Measurements from ENCODE around the gene XBP1. TPM values are rescaled to one million over a fixed set of nuclear protein-coding genes. Genes with fewer than 3 reads are reported as not detected.
"Not testable (repeated sequence)": the region's sequence is repeated elsewhere in the genome, so short reads cannot be mapped to it uniquely, and the experiment has no call there.

Gene XBP1
- total RNA-seq, 2 donors from 2014 or later = 205 to 209 TPM

GRCh38 chr22:28772633-28773460 is 27.5 kb downstream of the XBP1 start, which contains the start of gene CCDC117:
CCDC117 (plus strand) TSS chr22:28772695; CDS start chr22:28772850, 155 bp downstream.
- peak within 1 kb of the TSS; percentile 99 for H3K27ac Mint-ChIP-seq
- no peaks in the 10 kb centered on the region for H3K27me3 Mint-ChIP-seq (ENCODE audit: low read depth)
- peak within 1 kb of the TSS; percentile 92 to 99 for H3K4me3 Mint-ChIP-seq
- peak; percentile 87 to 89 for ATAC-seq (replicated peaks in 1 of 2)
- H3K9me3 Mint-ChIP-seq = no peaks in the 10 kb centered on the region
- DNase-seq = peak; percentile 93 to 95
- H3K4me1 Mint-ChIP-seq (ENCODE audit: low read depth) = peaks cover 32% of the 10 kb centered on the region
- H3K36me3 Mint-ChIP-seq (ENCODE audit: insufficient read depth in 2 of 2) = peaks cover 12 to 13% of the 10 kb centered on the region in 2 donors

- no peak overlapping the region for H3K4me3 Mint-ChIP-seq
- H3K36me3 Mint-ChIP-seq (ENCODE audit: insufficient read depth in 2 of 2) = peaks cover 10 to 12% of the 10 kb centered on the region in 2 donors
- no peaks in the 10 kb centered on the region for H3K27me3 Mint-ChIP-seq (ENCODE audit: low read depth)
- peaks cover 28% of the 10 kb centered on the region for H3K4me1 Mint-ChIP-seq (ENCODE audit: low read depth)
- DNase-seq (no peak), ATAC-seq (replicated peaks in 1 of 2) (no peak)
- no peak overlapping the region for H3K27ac Mint-ChIP-seq
- H3K9me3 Mint-ChIP-seq = no peaks in the 10 kb centered on the region
Observed at GRCh38 chr22:28771195-28771791, 29.1 kb downstream of the XBP1 start.

DNA sequence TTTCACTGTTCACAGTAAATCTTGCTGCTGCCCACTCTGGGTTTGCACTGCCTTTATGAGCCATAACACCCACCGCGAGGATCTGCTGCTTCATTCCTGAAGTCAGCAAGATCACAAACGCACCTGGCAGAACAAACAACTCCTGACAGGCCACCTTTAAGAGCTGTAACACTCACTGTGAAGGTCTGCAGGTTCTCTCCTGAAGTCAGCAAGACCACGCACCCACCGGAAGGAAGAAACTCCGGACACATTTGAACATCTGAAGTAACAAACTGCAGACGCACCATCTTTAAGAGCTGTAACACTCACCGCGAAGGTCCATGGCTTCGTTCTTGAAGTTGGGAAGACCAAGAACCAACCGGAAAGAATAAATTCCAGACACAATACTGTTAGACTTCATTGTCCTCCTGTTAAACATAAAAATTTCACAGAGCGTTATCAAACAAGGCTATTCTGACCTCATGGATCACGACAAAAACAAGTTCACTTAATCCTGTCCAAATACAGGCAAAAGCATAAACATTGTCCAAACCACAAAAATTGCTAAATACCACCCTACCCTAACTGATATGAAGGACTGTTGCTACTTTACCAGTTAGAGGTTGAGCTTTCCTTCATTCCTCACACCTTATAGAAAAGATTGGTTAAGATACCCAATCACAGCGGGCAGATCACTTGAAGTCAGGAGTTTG is 30.8 kb downstream of the XBP1 start:
- Mint-ChIP-seq H3K27me3 (ENCODE audit: low read depth) (no peaks in the 10 kb centered on the region), H3K4me3 (no peak overlapping the region), H3K9me3 (no peaks in the 10 kb centered on the region), H3K27ac (no peak overlapping the region), H3K4me1 (ENCODE audit: low read depth) (peaks cover 12% of the 10 kb centered on the region), H3K36me3 (ENCODE audit: insufficient read depth in 2 of 2) (peaks cover 7% of the 10 kb centered on the region in 2 donors)
- ATAC-seq (replicated peaks in 1 of 2) (no peak), DNase-seq (no peak)

DNA sequence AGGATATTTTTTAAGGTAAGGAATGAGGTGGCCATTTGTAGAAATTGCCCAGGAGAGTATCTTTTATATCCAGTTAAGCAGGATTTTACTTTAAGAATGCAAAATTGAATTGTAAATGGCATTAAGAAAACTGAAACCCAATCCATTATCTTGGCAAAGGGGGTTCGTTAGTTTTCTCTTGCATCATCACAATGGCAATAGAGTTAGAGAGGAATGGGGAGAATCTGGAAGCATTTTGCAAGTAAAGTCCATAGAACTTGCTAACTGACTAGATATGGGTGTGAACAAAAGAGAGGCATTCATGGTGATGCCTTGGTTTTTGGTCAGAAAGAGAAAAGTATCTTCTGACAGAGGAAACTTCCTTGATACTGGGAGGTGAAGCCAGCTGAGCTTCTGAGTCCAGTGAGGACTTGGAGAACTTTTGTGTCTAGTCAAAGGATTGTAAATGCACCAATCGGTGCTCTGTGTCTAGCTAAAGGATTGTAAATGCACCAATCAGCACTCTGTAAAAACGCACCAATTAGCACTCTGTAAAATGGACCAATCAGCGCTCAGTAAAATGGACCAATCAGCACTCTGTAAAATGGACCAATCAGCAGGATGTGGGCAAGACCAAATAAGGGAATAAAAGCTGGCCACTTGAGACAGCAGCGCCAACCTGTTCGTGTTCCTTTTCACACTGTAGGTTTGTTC is 31.5 kb downstream of the XBP1 start:
- DNase-seq (no peak), ATAC-seq (replicated peaks in 1 of 2) (no peak)
- no peaks in the 10 kb centered on the region for H3K27me3 Mint-ChIP-seq (ENCODE audit: low read depth)
- H3K36me3 Mint-ChIP-seq (ENCODE audit: insufficient read depth in 2 of 2) = peaks cover 5 to 6% of the 10 kb centered on the region in 2 donors
- no peak overlapping the region for H3K27ac Mint-ChIP-seq
- H3K4me3 Mint-ChIP-seq = no peak overlapping the region
- H3K4me1 Mint-ChIP-seq (ENCODE audit: low read depth) = peaks cover 7% of the 10 kb centered on the region
- no peaks in the 10 kb centered on the region for H3K9me3 Mint-ChIP-seq

DNA sequence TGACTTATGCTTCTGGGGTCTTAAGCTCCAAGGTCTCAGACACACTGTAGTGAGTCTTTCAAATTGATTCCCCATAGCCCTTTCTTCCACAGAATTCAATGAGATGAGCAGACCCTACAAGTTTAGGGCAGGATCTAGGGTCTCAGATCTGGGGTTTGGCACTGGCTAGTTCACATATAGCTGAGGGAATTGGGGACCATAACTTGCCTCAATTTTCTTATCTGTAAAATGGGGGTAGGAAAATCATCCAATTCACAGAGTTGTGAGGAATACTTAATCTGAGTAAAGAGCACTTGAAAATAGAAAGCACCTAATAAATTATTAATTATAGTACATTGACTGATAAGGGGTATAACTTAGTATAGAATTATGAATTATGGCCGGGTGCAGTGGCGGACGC is 33.7 kb downstream of the XBP1 start:
- H3K27me3 Mint-ChIP-seq (ENCODE audit: low read depth) = no peaks in the 10 kb centered on the region
- no peaks in the 10 kb centered on the region for H3K9me3 Mint-ChIP-seq
- H3K4me1 Mint-ChIP-seq (ENCODE audit: low read depth) = no peaks in the 10 kb centered on the region
- no peaks in the 10 kb centered on the region for H3K36me3 Mint-ChIP-seq (ENCODE audit: insufficient read depth in 2 of 2)
- ATAC-seq (replicated peaks in 1 of 2) (no peak), DNase-seq (no peak)
- H3K4me3 Mint-ChIP-seq = no peak overlapping the region
- H3K27ac Mint-ChIP-seq = no peak overlapping the region

DNA sequence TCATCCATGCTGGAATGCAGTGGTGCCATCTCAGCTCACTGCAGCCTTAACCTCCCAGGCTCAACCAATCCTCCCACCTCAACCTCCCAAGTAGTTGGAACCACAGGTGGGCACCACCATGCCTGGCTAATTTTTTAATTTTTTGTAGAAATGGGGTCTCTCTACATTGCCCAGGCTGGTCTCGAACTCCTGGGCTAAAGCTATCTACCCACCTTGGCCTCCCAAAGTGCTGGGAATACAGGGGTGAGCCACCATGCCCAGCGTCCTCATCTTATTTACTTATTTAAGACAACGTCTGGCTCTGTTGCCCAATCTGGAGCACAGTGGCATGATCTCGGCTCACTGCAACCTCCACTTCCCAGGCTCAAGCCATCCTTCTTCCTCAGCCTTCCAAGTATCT is 38.4 kb downstream of the XBP1 start:
- H3K27ac Mint-ChIP-seq; H3K4me3 Mint-ChIP-seq; H3K4me1 Mint-ChIP-seq (ENCODE audit: low read depth); H3K36me3 Mint-ChIP-seq (ENCODE audit: insufficient read depth in 2 of 2); DNase-seq; H3K27me3 Mint-ChIP-seq (ENCODE audit: low read depth); H3K9me3 Mint-ChIP-seq; ATAC-seq (replicated peaks in 1 of 2): not testable (repeated sequence)

DNA sequence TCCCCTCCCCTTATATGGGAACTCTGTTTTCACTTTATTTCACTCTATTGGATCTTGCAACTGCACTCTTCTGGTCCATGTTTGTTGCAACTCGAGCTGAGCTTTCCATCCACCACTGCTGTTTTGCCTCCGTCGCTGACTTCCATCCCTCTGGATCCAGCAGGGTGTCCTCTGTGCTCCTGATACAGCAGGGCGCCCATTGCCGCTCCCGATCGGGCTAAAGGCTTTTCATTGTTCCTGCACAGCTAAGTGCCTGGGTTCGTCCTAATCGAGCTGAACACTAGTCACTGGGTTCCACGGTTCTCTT is 39.0 kb downstream of the XBP1 start:
- Mint-ChIP-seq H3K4me3 (no peak overlapping the region), H3K27me3 (ENCODE audit: low read depth) (no peaks in the 10 kb centered on the region), H3K36me3 (ENCODE audit: insufficient read depth in 2 of 2) (no peaks in the 10 kb centered on the region), H3K4me1 (ENCODE audit: low read depth) (no peaks in the 10 kb centered on the region), H3K27ac (no peak overlapping the region), H3K9me3 (no peaks in the 10 kb centered on the region)
- no peak for ATAC-seq (replicated peaks in 1 of 2)
- DNase-seq = no peak

GRCh38 chr22:28759861-28760560 is 40.4 kb downstream of the XBP1 start:
- Mint-ChIP-seq H3K27ac (no peak overlapping the region), H3K4me1 (ENCODE audit: low read depth) (no peaks in the 10 kb centered on the region), H3K27me3 (ENCODE audit: low read depth) (no peaks in the 10 kb centered on the region), H3K4me3 (no peak overlapping the region), H3K36me3 (ENCODE audit: insufficient read depth in 2 of 2) (no peaks in the 10 kb centered on the region), H3K9me3 (no peaks in the 10 kb centered on the region)
- ATAC-seq (replicated peaks in 1 of 2) (no peak), DNase-seq (no peak)

DNA sequence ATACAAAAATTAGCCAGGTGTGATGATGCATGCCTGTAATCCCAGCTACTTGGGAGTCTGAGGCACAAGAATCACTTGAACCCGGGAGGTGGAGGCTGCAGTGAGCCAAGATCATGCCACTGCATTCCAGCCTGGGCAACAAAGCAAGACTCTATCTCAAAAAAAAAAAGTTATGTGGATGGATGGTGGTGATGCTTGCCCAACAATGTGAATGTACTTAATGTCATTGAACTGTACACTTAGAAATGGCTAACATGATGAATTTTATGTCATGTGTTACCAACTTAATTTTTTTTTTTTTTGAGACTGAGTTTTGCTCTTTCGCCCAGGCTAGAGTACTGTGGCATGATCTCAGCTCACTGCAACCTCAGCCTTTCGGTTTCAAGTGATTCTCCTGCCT is 45.9 kb downstream of the XBP1 start:
- H3K27ac Mint-ChIP-seq; ATAC-seq (replicated peaks in 1 of 2): not testable (repeated sequence)

DNA sequence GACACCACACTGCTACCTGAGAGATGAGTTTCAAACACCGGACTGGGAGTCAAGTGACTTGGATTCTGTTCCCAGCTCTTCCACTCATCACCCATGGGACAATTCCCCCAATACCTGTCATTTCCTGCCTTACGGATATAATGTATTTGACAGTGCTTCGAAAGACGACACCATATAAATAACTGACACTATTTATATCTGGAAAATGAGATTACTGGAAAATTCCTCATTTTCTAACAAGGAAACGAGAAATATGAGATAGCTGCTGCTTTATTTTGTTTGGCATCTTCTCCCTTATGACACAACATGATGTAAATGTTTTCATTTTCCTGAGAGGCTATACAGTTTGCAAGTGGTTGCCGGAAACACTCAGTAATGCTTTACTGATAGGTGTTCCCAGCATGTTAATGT is 49.9 kb downstream of the XBP1 start:
- Mint-ChIP-seq H3K27ac (no peak overlapping the region), H3K36me3 (ENCODE audit: insufficient read depth in 2 of 2) (peaks cover 9 to 29% of the 10 kb centered on the region in 2 donors)
- DNase-seq = no peak

More for the DNA sequence above, 45.9 kb downstream of the XBP1 start:
- not testable (repeated sequence) for H3K36me3 Mint-ChIP-seq (ENCODE audit: insufficient read depth in 2 of 2); H3K4me3 Mint-ChIP-seq; DNase-seq; H3K9me3 Mint-ChIP-seq; H3K27me3 Mint-ChIP-seq (ENCODE audit: low read depth); H3K4me1 Mint-ChIP-seq (ENCODE audit: low read depth)

More for the DNA sequence above, 49.9 kb downstream of the XBP1 start:
- peaks cover 6% of the 10 kb centered on the region for H3K4me1 Mint-ChIP-seq (ENCODE audit: low read depth)
- no peaks in the 10 kb centered on the region for H3K27me3 Mint-ChIP-seq (ENCODE audit: low read depth)
- no peaks in the 10 kb centered on the region for H3K9me3 Mint-ChIP-seq
- ATAC-seq (replicated peaks in 1 of 2) = no peak
- H3K4me3 Mint-ChIP-seq = no peak overlapping the region
